Activated naive CD4-positive, alpha-beta T cell treated with anti-CD3 and anti-CD28 coated beads, Interleukin-2, amount 50 U/mL, for 72 hours (primary cell): ENCODE measurements around the gene FIGNL2. TPM values are rescaled to one million over a fixed set of nuclear protein-coding genes. Genes with fewer than 3 reads are reported as not detected.
A peak's percentile ranks its signal among the peaks of the same experiment; 100 is the strongest.
"Not testable (repeated sequence)": the region's sequence is repeated elsewhere in the genome, so short reads cannot be mapped to it uniquely, and the experiment has no call there.

Source experiments
- ATAC-seq, 2 donors: fragments of 150-1000 bp; cut with Tn5 transposase; 2 replicates each; pipeline ENCODE4 v1.10.0; 2021; ENCODE audit warnings: mild to moderate bottlenecking in 2 of 2, moderate library complexity in 2 of 2
- DNase-seq, 2 donors: peaks; one replicate each; pipeline ENCODE4 v3.0.0; 2021 to 2022; ENCODE audit warnings: low spot score in 2 of 2
- H3K27ac Mint-ChIP-seq, 2 donors: one replicate each; pipeline ENCODE4 v1.8.0; 2022; ENCODE audit warnings: mild to moderate bottlenecking in 2 of 2, mixed read lengths in 2 of 2
- H3K36me3 Mint-ChIP-seq, 2 donors: one replicate each; pipeline ENCODE4 v1.8.0; 2022; ENCODE audit warnings: mixed read lengths in 2 of 2
- H3K9me3 Mint-ChIP-seq, 2 donors: one replicate each; pipeline ENCODE4 v1.8.0; 2022; ENCODE audit warnings: mixed read lengths in 2 of 2
- total RNA-seq, 2 donors: library from RNA; stranded (reverse); gene quantifications; one replicate each; pipeline ENCODE4 v1.2.3, GENCODE V29; 2022

Gene FIGNL2
- total RNA-seq, 2 donors from 2014 or later: 0.30 to 0.54 TPM

- ATAC-seq, DNase-seq, H3K36me3 Mint-ChIP-seq, H3K9me3 Mint-ChIP-seq, H3K27ac Mint-ChIP-seq: not testable (repeated sequence)
Observed at GRCh38 chr12:51831817-51832216, 16.7 kb downstream of the FIGNL2 start.

DNA sequence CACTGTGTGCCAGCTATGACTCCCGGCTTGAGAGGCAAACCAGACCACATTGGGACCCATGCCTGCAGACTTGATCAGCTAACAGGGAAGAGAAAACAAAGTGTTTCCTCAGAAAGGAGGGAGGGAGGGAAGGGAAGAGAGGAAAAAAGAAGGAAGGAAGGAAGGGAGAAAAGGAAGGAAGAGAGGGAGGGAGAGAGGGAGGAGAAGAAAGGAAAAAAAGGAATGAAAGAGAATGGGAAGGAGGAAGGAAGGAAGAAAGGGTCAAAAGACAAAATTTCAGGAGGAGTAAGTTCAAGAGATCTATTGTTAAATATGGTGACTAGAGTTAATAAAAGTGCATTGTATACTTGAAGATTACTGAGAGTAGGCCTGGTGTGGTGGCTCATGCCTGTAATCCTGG, 18.9 kb downstream of the FIGNL2 start:
- Mint-ChIP-seq H3K36me3 (no peaks in the 10 kb centered on the region), H3K27ac (no peak overlapping the region), H3K9me3 (no peaks in the 10 kb centered on the region)
- DNase-seq (no peak), ATAC-seq (no peak)

DNA sequence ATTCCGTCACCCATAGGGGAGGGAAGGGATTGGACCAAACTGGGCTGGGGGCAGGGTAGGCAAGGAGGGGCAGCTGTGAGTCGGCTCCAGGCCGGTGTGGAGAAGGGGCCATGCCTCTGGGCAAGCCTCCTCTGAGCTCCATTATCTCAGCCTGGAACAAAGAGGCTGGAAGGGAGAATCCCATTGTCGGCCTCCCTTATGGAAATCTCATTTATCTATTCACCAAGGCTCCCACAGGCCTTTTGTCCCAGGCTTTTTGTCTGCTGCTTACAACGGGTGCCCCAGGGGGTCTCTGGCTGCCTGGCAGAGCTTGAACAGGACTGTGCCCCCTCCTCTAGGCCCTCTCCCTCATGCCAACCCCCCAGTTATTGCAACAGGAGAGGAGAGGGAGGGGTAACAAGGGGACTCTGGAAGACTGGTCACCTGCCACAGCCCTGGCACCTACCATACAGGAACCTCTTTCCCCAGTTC, 19.5 kb downstream of the FIGNL2 start:
- H3K27ac Mint-ChIP-seq: no peak overlapping the region
- H3K9me3 Mint-ChIP-seq: no peaks in the 10 kb centered on the region
- H3K36me3 Mint-ChIP-seq: no peaks in the 10 kb centered on the region
- ATAC-seq: no peak
- no peak for DNase-seq

- DNase-seq: peak; percentile 68 to 77
- peak; percentile 98 for ATAC-seq
- H3K36me3 Mint-ChIP-seq: no peaks in the 10 kb centered on the region
- peak overlapping the region; percentile 87 to 93 for H3K27ac Mint-ChIP-seq
- no peaks in the 10 kb centered on the region for H3K9me3 Mint-ChIP-seq
Observed at GRCh38 chr12:51827925-51828818, 20.3 kb downstream of the FIGNL2 start.

DNA sequence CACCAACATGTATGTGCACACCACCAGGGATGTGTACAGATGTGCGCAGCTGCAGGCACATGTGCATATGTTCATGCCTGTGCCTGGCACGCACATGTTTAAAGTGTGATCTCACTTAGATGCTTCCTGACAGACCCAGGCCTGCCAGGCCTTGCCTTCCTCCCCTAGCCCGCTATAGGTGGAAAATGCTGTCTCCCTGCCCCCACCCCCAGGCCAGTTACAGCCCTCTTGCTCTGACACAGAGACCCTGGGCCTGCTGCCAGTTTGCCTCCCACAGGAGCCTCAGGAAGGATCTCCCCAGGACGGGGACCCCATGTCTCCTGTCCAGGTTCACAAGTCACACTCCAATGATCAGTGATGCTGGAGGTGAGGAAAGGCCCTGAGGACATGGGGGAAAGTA, 21.6 kb downstream of the FIGNL2 start:
- Mint-ChIP-seq H3K9me3 (no peaks in the 10 kb centered on the region), H3K36me3 (no peaks in the 10 kb centered on the region), H3K27ac (peak overlapping the region; percentile 87 to 90)
- ATAC-seq: no peak
- no peak for DNase-seq

- no peak for ATAC-seq
- no peaks in the 10 kb centered on the region for H3K36me3 Mint-ChIP-seq
Observed at GRCh38 chr12:51825216-51825615, 23.3 kb downstream of the FIGNL2 start.

DNA sequence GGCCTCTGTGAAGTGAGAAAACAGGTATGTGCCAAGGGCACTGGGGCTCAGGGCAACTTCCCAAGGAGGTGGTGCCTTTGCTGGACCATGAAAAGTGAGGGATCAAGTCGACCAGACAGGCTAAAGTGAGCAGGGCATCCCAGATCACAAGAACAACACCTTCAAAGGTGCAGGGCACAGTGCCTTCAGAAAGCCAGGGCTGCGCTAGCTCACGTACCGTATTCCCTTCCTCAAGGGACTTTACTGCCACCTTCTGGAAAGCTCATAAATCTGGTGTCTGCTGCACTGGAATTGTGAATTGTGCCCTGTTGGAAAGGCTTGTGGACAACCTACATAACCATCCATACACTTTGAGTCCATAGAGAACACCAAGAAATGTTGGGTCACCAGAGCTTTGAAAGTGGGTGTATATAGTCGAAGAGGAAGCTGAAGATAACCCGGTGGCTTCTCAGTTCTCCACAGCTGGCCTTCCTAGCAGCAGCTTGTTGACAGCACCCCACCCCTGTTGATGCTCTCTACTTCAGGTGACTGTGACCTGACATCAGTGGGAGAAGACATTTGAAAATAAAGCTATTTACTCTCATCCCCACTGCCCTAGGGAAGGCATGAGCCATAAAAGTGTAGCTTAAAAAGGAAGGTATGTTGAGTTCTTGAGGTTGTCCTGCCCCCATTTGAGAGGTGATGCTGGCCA, 24.5 kb downstream of the FIGNL2 start:
- DNase-seq (no peak), ATAC-seq (no peak)
- no peaks in the 10 kb centered on the region for H3K36me3 Mint-ChIP-seq
- H3K9me3 Mint-ChIP-seq: no peaks in the 10 kb centered on the region
- H3K27ac Mint-ChIP-seq: no peak overlapping the region

More at GRCh38 chr12:51825216-51825615, 23.3 kb downstream of the FIGNL2 start:
- DNase-seq: no peak
- no peaks in the 10 kb centered on the region for H3K9me3 Mint-ChIP-seq
- peak overlapping the region in 1 of 2 donors; percentile 61 for H3K27ac Mint-ChIP-seq

- H3K9me3 Mint-ChIP-seq: no peaks in the 10 kb centered on the region
- no peaks in the 10 kb centered on the region for H3K36me3 Mint-ChIP-seq
- DNase-seq: no peak
- peak overlapping the region in 1 of 2 donors; percentile 57 for H3K27ac Mint-ChIP-seq
- no peak for ATAC-seq
Observed at GRCh38 chr12:51822956-51823355, 25.6 kb downstream of the FIGNL2 start.

DNA sequence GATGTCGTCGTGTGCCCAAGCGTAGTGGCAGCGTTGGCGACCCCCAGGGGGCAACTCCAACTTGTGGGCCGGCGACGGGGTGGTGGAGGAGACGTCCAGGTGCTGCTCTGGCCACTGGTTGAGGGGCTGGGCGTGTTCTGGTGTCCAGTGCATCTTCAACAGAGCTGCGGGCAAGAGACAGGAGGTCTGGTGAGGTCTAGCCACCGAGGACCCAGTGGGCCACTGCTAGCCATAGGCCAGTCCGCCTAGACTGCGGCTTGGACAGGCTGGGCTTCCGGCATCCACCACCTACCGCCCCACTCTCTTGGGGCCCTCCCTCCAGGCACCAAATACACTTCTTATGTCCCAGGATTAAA, 26.3 kb downstream of the FIGNL2 start:
- ATAC-seq (no peak), DNase-seq (no peak)
- no peaks in the 10 kb centered on the region for H3K9me3 Mint-ChIP-seq
- no peaks in the 10 kb centered on the region for H3K36me3 Mint-ChIP-seq
- peak overlapping the region in 1 of 2 donors; percentile 57 for H3K27ac Mint-ChIP-seq

DNA sequence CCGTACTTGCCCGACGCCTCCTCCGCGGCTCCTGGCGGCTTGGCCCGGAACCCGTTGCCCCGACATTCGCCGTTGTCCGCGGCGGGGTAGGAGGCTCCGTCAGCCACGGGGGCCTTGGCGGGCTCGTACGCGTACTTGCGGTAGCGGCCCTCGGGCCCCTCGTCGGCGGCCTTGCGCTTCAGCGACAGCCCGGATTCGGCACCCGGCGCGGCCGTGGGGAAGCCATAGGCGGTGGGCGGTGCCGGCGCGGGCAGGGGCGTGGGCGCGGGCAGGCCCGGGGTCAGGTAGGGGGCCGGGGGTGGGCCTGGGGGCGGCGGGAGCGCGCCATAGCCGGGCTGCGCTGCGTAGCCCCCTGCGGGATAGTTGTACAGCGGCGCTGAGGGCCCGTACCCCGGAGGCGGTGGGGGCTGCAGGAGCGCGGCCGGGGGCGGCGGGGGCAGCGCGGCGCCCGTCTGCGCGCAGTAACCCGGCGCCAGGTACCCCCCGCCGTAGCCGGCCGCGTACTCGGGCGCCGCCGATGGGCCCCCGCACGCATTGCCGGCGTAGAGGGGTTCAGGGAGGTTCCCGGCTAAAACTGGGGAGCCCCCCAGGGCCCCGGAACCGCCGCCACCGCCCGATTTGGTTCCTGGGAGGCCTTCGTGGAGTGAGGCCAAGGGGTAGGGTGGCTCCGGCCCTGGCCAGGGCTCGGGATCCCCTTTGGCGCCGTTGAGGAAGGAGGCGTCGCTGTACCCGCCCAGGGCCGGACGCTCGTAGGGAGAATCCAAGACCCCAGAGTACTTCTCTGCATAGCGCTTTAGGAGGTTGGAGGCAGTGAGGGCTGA, 26.9 kb downstream of the FIGNL2 start:
- DNase-seq (peak in 1 of 2 donors; percentile 24), ATAC-seq (peak; percentile 9 to 18)
- no peaks in the 10 kb centered on the region for H3K36me3 Mint-ChIP-seq
- no peaks in the 10 kb centered on the region for H3K9me3 Mint-ChIP-seq
- H3K27ac Mint-ChIP-seq: no peak overlapping the region

DNA sequence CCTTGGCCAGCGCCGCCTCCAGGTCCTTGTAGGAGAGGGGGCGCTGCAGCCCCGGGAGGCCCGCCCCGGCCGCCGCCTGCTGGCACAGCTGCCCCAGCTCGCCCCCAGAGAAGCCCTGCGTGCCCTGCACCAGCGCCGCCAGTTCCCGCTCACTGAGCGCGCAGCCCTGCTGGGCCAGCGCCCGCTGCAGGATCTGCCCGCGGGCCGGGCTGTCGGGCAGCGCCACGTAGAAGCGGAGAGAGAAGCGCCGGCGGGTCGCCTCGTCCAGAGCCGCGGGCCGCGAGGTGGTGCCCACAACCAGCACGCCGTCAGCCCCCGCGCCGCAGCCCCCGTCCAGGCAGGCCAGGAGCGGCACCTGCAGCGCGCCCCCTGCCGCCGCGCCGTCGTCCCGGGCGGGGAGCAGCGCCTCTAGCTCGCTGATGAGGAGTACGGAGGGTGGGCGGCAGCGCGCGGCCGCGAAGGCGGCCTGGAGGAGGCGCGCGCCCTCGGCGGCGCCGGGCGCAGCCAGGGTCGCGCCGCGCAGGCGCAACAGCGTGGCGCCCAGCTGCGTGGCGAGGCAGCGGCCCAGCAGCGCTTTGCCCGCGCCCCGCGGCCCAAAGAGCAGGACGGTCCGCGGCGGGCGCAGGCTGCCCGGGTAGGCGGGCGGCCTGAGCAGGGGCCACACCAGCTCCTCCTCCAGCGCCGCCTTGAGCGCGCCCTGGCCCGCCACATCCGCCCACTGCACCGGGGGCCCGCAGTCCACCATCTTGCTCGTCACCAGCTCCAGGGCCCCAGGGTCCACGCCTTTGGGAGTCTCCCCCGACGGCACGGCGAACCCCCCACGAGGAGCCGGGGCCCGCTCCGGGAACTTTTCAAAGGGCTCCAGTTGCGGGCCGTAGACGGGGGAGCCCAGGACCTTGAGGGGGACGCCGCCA, 27.7 kb downstream of the FIGNL2 start:
- Mint-ChIP-seq H3K36me3 (no peaks in the 10 kb centered on the region), H3K27ac (no peak overlapping the region), H3K9me3 (no peaks in the 10 kb centered on the region)
- ATAC-seq: peak; percentile 85 to 88
- DNase-seq: peak; percentile 79 to 81

DNA sequence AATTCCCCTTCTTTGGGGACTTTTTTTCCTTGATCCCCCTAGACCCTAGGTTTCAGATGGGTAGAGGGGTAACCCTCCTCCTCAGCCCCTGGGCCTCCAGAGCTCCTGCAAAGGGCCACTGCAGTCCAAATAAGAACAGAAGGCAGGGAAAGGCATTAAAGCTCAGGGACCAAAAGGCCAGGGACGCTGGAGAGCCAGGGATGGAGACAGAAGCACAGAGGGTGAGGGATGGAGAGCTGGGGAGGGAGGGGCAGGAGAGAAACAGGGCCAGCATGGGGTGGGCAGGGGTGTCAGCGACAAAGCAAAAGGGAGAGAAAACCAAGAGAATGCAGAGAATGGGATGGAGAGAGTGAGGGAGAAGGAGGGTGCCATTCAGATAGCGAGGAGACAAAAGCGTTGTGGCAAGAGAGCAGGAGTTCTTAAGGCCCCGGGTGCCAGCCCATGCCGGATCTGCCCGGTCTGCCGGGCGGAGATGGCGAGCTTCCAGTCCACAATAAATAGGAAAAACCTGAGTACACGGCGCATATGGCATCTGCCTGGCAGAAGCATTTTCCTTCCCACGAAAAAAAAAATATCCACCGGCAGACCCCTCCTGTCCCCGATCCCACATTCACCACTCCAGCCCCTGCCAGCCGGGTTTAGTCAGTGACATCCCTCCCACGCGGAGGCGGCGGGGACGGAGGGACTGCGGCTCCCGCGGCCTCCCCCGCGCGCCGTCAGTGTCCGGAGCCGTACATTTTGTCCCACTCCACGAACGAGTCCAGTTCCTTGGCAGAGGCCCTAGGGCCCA, 28.6 kb downstream of the FIGNL2 start:
- H3K36me3 Mint-ChIP-seq: no peaks in the 10 kb centered on the region
- H3K9me3 Mint-ChIP-seq: no peaks in the 10 kb centered on the region
- ATAC-seq (no peak), DNase-seq (no peak)
- no peak overlapping the region for H3K27ac Mint-ChIP-seq

DNA sequence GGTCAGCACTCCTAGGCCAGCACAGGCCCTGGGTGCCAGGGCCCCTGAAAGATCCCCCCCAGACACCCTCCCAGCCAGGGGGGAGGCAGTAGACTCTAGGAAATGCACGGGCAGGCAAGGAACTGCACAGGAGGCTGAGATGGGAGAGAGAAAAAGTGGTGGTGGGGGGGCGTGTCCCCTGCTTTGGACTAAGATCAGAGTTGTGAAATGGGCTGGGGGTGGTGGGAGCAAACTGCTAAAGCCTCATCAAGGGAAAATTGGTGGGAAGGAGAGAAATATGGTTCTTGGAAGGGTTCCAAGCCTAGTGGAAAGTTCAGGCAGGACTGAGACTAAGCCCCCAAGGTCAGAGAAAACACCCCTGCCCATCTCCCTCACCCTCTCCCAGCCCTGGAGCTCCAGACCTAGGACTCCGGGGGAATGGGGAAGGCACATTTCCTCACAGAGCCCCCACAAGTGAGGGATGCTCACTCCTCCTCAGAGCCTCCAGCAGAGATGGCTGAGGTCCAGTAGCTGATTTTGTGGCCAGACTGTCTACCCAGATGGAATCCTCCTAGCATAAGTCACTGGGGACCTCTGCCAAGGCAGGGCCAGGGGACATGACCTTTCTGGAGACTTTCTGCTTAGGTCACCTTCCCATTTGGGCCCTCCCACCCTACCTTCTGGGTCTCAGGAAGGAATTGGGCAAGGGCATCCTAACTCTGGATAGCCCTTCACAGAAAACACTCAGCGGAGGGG, 29.8 kb downstream of the FIGNL2 start:
- no peaks in the 10 kb centered on the region for H3K36me3 Mint-ChIP-seq
- no peak for ATAC-seq
- DNase-seq: no peak
- H3K9me3 Mint-ChIP-seq: no peaks in the 10 kb centered on the region
- no peak overlapping the region for H3K27ac Mint-ChIP-seq

DNA sequence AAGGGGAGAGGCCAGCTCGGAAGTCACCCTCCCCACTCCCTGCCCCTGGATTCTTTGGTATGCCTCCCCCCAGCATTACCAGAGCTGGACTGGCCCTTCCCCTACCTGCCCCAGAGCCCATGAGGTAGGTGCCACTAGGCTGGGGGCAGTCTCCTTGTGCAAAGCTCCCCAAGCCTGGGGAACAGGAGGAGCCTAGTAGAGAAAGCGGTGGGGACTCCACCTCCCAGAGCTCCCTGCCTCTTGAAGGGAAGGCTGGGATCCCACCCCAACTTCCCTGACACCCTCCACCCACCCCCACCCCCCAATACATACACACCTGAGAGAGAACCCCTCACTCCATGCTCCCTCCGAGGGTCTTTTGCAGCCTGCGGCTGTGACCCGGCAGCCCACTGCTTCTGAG, 30.4 kb downstream of the FIGNL2 start:
- H3K36me3 Mint-ChIP-seq: no peaks in the 10 kb centered on the region
- H3K9me3 Mint-ChIP-seq: no peaks in the 10 kb centered on the region

More for the DNA sequence above, 30.4 kb downstream of the FIGNL2 start:
- ATAC-seq: no peak
- H3K27ac Mint-ChIP-seq: no peak overlapping the region
- no peak for DNase-seq
